Muscle layer of duodenum (tissue), 2 donors: ENCODE results near the gene MOB3B.

Source experiments
- H3K27ac ChIP-seq: one replicate; pipeline ENCODE4 v1.7.0; 2013; ENCODE audit warnings: mild to moderate bottlenecking, low read length
- H3K27me3 ChIP-seq: one replicate; pipeline ENCODE4 v1.7.0; 2013; ENCODE audit warnings: low read depth, mild to moderate bottlenecking, control low read depth, low read length
- H3K36me3 ChIP-seq, 2 donors: one replicate each; pipeline ENCODE4 v1.7.0; 2013; ENCODE audit warnings: low read length in 2 of 2, control low read depth in 1 of 2, mild to moderate bottlenecking in 1 of 2; ENCODE audit not compliant: insufficient read depth in 2 of 2, control insufficient read depth in 1 of 2
- H3K4me1 ChIP-seq, 2 donors: one replicate each; pipeline ENCODE4 v1.7.0; 2013; ENCODE audit warnings: low read length in 2 of 2, mild to moderate bottlenecking in 2 of 2, control low read depth in 1 of 2, moderate library complexity in 1 of 2; ENCODE audit not compliant: insufficient read depth in 2 of 2, control insufficient read depth in 1 of 2
- H3K4me3 ChIP-seq, 2 donors: one replicate each; pipeline ENCODE4 v1.7.0; 2013; ENCODE audit warnings: low read length in 2 of 2, low read depth in 1 of 2, mild to moderate bottlenecking in 1 of 2
- H3K9me3 ChIP-seq, 2 donors: one replicate each; pipeline ENCODE4 v1.7.0; 2013; ENCODE audit warnings: low read length in 2 of 2, control low read depth in 1 of 2, mild to moderate bottlenecking in 1 of 2; ENCODE audit not compliant: control insufficient read depth in 1 of 2
- donor health status: healthy.

MOB3B gene

GRCh38 chr9:27353474-27354229, 176.0 kb downstream of the MOB3B start:
- Histone ChIP-seq H3K27ac (no peak overlapping the region), H3K36me3 (peaks cover 0 to under 1% of the 10 kb centered on the region in 2 donors), H3K4me1 (peaks cover 0 to 42% of the 10 kb centered on the region in 2 donors), H3K4me3 (no peak overlapping the region), H3K9me3 (no peaks in the 10 kb centered on the region), H3K27me3 (no peaks in the 10 kb centered on the region)

- Histone ChIP-seq H3K27me3 (no peaks in the 10 kb centered on the region), H3K4me1 (peaks cover 0 to 42% of the 10 kb centered on the region in 2 donors), H3K36me3 (no peaks in the 10 kb centered on the region), H3K4me3 (no peak overlapping the region), H3K9me3 (no peaks in the 10 kb centered on the region), H3K27ac (no peak overlapping the region)
These were observed 176.5 kb downstream of the MOB3B start for GRCh38 chr9:27353166-27353473.

DNA sequence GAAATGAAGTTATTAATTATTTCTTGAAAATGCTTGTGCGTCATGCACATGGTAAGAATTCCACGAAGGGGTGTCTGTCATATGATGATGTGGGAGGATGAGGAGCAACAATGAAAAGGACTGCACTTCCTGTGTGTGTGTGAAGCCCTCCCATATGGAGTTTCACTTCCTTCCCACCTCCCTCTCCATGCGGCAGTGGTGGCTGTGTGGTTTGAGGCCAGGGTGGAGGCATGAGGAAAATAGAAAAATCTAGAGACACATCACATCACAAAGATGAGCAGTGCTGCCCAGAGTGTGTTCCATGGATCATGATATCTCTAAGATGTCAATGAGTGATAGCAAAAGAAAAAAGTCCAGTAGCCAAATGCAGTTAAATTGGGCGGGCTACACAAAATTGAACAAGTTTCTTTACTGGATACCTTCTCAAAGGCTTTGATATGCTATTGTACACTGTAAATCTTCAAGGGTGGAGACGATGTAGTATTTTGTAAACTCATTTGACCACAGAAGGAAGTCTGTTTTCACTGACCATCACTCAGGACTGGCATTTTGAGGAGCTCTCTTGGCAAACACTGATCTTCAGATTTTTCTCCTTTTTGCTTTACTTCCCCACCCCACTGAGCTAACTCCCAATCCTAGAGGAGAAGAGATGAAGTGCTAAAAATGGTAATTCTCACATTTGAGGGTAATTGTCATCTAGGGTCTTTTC, 177.0 kb downstream of the MOB3B start:
- Histone ChIP-seq H3K27me3 (no peaks in the 10 kb centered on the region), H3K9me3 (no peaks in the 10 kb centered on the region), H3K36me3 (no peaks in the 10 kb centered on the region), H3K4me3 (no peak overlapping the region), H3K4me1 (peaks cover 0 to 42% of the 10 kb centered on the region in 2 donors), H3K27ac (no peak overlapping the region)

DNA sequence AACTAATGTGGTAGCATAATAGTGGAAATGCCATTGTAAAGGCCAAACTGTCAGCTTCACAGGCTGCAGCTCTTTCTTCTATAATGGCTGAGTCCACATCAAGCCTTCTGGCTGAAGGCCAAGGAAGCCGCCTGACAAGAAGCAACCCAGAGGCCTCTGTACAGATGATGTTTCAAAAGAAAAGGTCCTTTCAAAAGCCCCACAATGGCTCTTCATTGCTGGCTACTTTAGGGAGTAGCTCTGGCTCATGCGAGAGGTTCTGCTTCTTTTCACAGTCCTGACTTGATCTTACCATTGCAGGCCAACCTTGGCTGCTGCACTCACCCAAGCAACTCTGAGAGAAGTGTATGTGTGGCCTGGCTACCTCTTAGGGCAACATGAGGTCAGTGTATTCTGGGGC, 178.2 kb downstream of the MOB3B start:
- no peak overlapping the region for H3K27ac ChIP-seq
- peaks cover 0 to 42% of the 10 kb centered on the region in 2 donors for H3K4me1 ChIP-seq
- H3K4me3 ChIP-seq = no peak overlapping the region
- H3K36me3 ChIP-seq = no peaks in the 10 kb centered on the region
- H3K27me3 ChIP-seq = no peaks in the 10 kb centered on the region
- H3K9me3 ChIP-seq = no peaks in the 10 kb centered on the region

GRCh38 chr9:27350382-27350976, 179.1 kb downstream of the MOB3B start:
- Histone ChIP-seq H3K27me3 (no peaks in the 10 kb centered on the region), H3K27ac (no peak overlapping the region), H3K4me3 (no peak overlapping the region), H3K9me3 (no peaks in the 10 kb centered on the region), H3K36me3 (no peaks in the 10 kb centered on the region), H3K4me1 (peaks cover 0 to 42% of the 10 kb centered on the region in 2 donors)

- Histone ChIP-seq H3K4me3 (no peak overlapping the region), H3K27me3 (no peaks in the 10 kb centered on the region), H3K4me1 (peaks cover 0 to 42% of the 10 kb centered on the region in 2 donors), H3K9me3 (no peaks in the 10 kb centered on the region), H3K27ac (no peak overlapping the region), H3K36me3 (no peaks in the 10 kb centered on the region)
These were observed 179.9 kb downstream of the MOB3B start for GRCh38 chr9:27349698-27350080.

GRCh38 chr9:27348785-27349697, 180.6 kb downstream of the MOB3B start:
- Histone ChIP-seq H3K36me3 (no peaks in the 10 kb centered on the region), H3K9me3 (no peaks in the 10 kb centered on the region), H3K27ac (no peak overlapping the region), H3K27me3 (no peaks in the 10 kb centered on the region), H3K4me3 (no peak overlapping the region), H3K4me1 (peaks cover 0 to 41% of the 10 kb centered on the region in 2 donors)

GRCh38 chr9:27347889-27348288, 181.7 kb downstream of the MOB3B start:
- Histone ChIP-seq H3K27me3 (no peaks in the 10 kb centered on the region), H3K9me3 (no peaks in the 10 kb centered on the region), H3K4me3 (no peak overlapping the region), H3K4me1 (peaks cover 0 to 30% of the 10 kb centered on the region in 2 donors), H3K36me3 (no peaks in the 10 kb centered on the region), H3K27ac (no peak overlapping the region)

- Histone ChIP-seq H3K4me1 (peaks cover 8 to 30% of the 10 kb centered on the region in 2 donors), H3K4me3 (no peak overlapping the region), H3K27ac (no peak overlapping the region), H3K9me3 (no peaks in the 10 kb centered on the region), H3K36me3 (no peaks in the 10 kb centered on the region), H3K27me3 (no peaks in the 10 kb centered on the region)
These were observed 184.8 kb downstream of the MOB3B start for GRCh38 chr9:27344776-27345175.

GRCh38 chr9:27341545-27342294, 187.9 kb downstream of the MOB3B start:
- H3K27ac ChIP-seq = peak overlapping the region; percentile 2
- H3K9me3 ChIP-seq = no peaks in the 10 kb centered on the region
- no peak overlapping the region for H3K4me3 ChIP-seq
- no peaks in the 10 kb centered on the region for H3K36me3 ChIP-seq
- H3K27me3 ChIP-seq = no peaks in the 10 kb centered on the region
- H3K4me1 ChIP-seq = peaks cover 23 to 29% of the 10 kb centered on the region in 2 donors
